K562 (cell line): ENCODE data around the gene GSX2. TPM values are rescaled to one million over a fixed set of nuclear protein-coding genes. Genes with fewer than 3 reads are reported as not detected.

Experiments used
- ATAC-seq: fragments of 200-7000 bp; cut with Tn5 transposase; 3 replicates; pipeline ENCODE4 v1.9.1; 2020; ENCODE audit warnings: moderate library complexity
- BruUV-seq: library from RNA; stranded (reverse); fragments of 400-500 nt; replicated peaks from 2 replicates; lab custom pipeline; 2021; lab: Mats Ljungman, UMichigan
- CTCF ChIA-PET: fragments of 300-600 bp; formaldehyde crosslinking; extraction: SDS; loops from one replicate; lab custom pipeline; 2021; ENCODE audit warnings: low intra/inter-chr PET ratio; lab: Yijun Ruan, JAX
- POLR2A ChIA-PET: fragments of 300-600, 350-650 bp; sonication (Branson Sonifier 250); formaldehyde crosslinking; extraction: SDS; loops from one replicate; lab custom pipeline; 2021; ENCODE audit warnings: antibody characterized with exemption, inconsistent platforms; lab: Yijun Ruan, JAX
- DNase-seq, 4 experiments: peaks; one replicate each; pipeline versions ENCODE4 v3.0.0 to v3.0.0-alpha.2; 2011 to 2018; ENCODE audit warnings: low spot score in 3 of 4, mixed read lengths in 3 of 4; ENCODE audit errors: extremely low read depth in 1 of 4
- FAIRE-seq: peaks from 2 replicates; lab custom pipeline; 2011; peaks lifted over from hg19 to GRCh38; lab: Jason Lieb, UNC
- H2AFZ ChIP-seq: 2 replicates; pipeline ENCODE4 v1.6.0; 2011; ENCODE audit warnings: low read depth, low read length, control low read depth, inconsistent platforms
- H3K27ac ChIP-seq: fragments of 200-600 bp; 3 replicates; pipeline ENCODE4 v1.8.0; 2011; ENCODE audit warnings: low read depth, mild to moderate bottlenecking, control low read depth, inconsistent platforms, low read length, moderate library complexity, mixed read lengths; ENCODE audit errors: extremely low read depth
- H3K27me3 ChIP-seq, 2 experiments: fragments of 300-600 bp in 1 of 2; 2 replicates in 1 of 2; 3 replicates in 1 of 2; pipeline versions ENCODE4 v1.6.0 to v1.8.0; 2011; ENCODE audit warnings: inconsistent platforms in 2 of 2, low read length in 2 of 2, mild to moderate bottlenecking in 1 of 2, mixed read lengths in 1 of 2, moderate library complexity in 1 of 2; ENCODE audit not compliant: control insufficient read depth in 2 of 2, insufficient read depth in 2 of 2
- H3K36me3 ChIP-seq: fragments of 300-600 bp; 3 replicates; pipeline ENCODE4 v1.8.0; 2011; ENCODE audit warnings: mild to moderate bottlenecking, low read length, inconsistent platforms; ENCODE audit not compliant: control insufficient read depth, insufficient read depth
- H3K4me1 ChIP-seq, 2 experiments: fragments of 200-600 bp in 1 of 2; replicated peaks in 1 of 2; 2 replicates in 1 of 2; 3 replicates in 1 of 2; pipeline versions ENCODE4 v1.5.1 to v1.8.0; 2011; ENCODE audit warnings: inconsistent platforms in 2 of 2, low read length in 2 of 2, mild to moderate bottlenecking in 1 of 2, mixed read lengths in 1 of 2, moderate library complexity in 1 of 2; ENCODE audit not compliant: control insufficient read depth in 2 of 2, insufficient read depth in 2 of 2
- H3K4me2 ChIP-seq: 2 replicates; pipeline ENCODE4 v1.6.1; 2011; ENCODE audit warnings: low read length, control low read depth, inconsistent platforms, mixed read lengths; ENCODE audit not compliant: insufficient read depth
- H3K4me3 ChIP-seq: fragments of 200-600 bp; sonication (generic), shearing (Covaris generic); 2 replicates; pipeline ENCODE4 v1.5.1; 2016; ENCODE audit warnings: control low read depth, inconsistent platforms
- H3K79me2 ChIP-seq: fragments of 200-600 bp; 3 replicates; pipeline ENCODE4 v1.8.0; 2011; ENCODE audit warnings: low read length, inconsistent platforms; ENCODE audit not compliant: control insufficient read depth, insufficient read depth
- H3K9ac ChIP-seq, 2 experiments: 2 replicates each; pipeline versions ENCODE4 v1.6.0 to v1.6.1; 2011; ENCODE audit warnings: low read depth in 2 of 2, low read length in 2 of 2, control low read depth in 1 of 2, inconsistent platforms in 1 of 2, mild to moderate bottlenecking in 1 of 2, mixed read lengths in 1 of 2; ENCODE audit not compliant: insufficient read depth in 1 of 2
- H3K9me1 ChIP-seq: one replicate; pipeline ENCODE4 v1.6.0; 2011; ENCODE audit warnings: inconsistent platforms, mild to moderate bottlenecking, low read length, moderate library complexity; ENCODE audit not compliant: control insufficient read depth, insufficient read depth
- H3K9me3 ChIP-seq: replicated peaks from 2 replicates; pipeline ENCODE4 v1.5.1; 2011; ENCODE audit warnings: low read depth, low read length, inconsistent platforms; ENCODE audit not compliant: control insufficient read depth, insufficient read depth
- H4K20me1 ChIP-seq: replicated peaks from 2 replicates; pipeline ENCODE4 v1.6.1; 2011; ENCODE audit warnings: low read length, inconsistent platforms, mixed read lengths; ENCODE audit not compliant: control insufficient read depth, insufficient read depth
- BACH1 ChIP-seq: fragments of 200-800 bp; sonication (Bioruptor generic); IDR thresholded peaks from 2 replicates; pipeline ENCODE4 v1.6.1; 2016; ENCODE audit warnings: missing genetic modification characterization, missing compliant biosample characterization
- BRD9 ChIP-seq: fragments of 450-650 bp; IDR thresholded peaks from 2 replicates; pipeline ENCODE4 v1.6.1; 2018; ENCODE audit warnings: low read depth; ENCODE audit not compliant: partially characterized antibody
- CC2D1A ChIP-seq: fragments of 450-650 bp; IDR thresholded peaks from 2 replicates; pipeline ENCODE4 v1.6.1; 2017; ENCODE audit warnings: mild to moderate bottlenecking
- ELK1 ChIP-seq: sonication (generic); formaldehyde crosslinking; IDR thresholded peaks from 2 replicates; pipeline ENCODE4 v1.8.1; 2022; ENCODE audit warnings: missing genetic modification reagents
- KLF16 ChIP-seq: IDR thresholded peaks from 2 replicates; pipeline ENCODE4 v1.6.1; 2016; ENCODE audit warnings: antibody characterized with exemption
- MEF2A ChIP-seq: IDR thresholded peaks from 2 replicates; pipeline ENCODE4 v1.6.1; 2011; ENCODE audit warnings: low read depth, mild to moderate bottlenecking, low read length, moderate library complexity; ENCODE audit not compliant: control insufficient read depth
- RBM25 ChIP-seq: fragments of 200-400 bp; formaldehyde crosslinking; IDR thresholded peaks from 2 replicates; pipeline ENCODE4 v1.6.1; 2018; ENCODE audit warnings: low read length, low read depth, moderate library complexity; ENCODE audit not compliant: severe bottlenecking
- SMAD3 ChIP-seq: fragments of 450-650 bp; formaldehyde crosslinking; conservative IDR thresholded peaks from 2 replicates; pipeline ENCODE4 v1.4.0; 2020; ENCODE audit warnings: mild to moderate bottlenecking
- ZBTB1 ChIP-seq: sonication (generic); formaldehyde crosslinking; IDR thresholded peaks from 2 replicates; pipeline ENCODE4 v1.8.1; 2023; ENCODE audit warnings: missing genetic modification reagents, low read depth, mild to moderate bottlenecking, borderline replicate concordance
- ZNF121 ChIP-seq: sonication (generic); formaldehyde crosslinking; conservative IDR thresholded peaks from 2 replicates; pipeline ENCODE4 v1.8.0; 2022; ENCODE audit warnings: missing genetic modification reagents
- ZNF518B ChIP-seq: fragments of 250-450 bp; sonication (Bioruptor Pico); IDR thresholded peaks from 2 replicates; pipeline ENCODE4 v1.5.0; 2021; ENCODE audit warnings: mild to moderate bottlenecking, moderate library complexity
- ZNF717 ChIP-seq: fragments of 250-450 bp; sonication (Bioruptor Pico); IDR thresholded peaks from 2 replicates; pipeline ENCODE4 v1.5.0; 2021
- ZNF785 ChIP-seq: fragments of 250-450 bp; sonication (Bioruptor Pico); IDR thresholded peaks from 2 replicates; pipeline ENCODE4 v1.4.0; 2020; ENCODE audit warnings: mild to moderate bottlenecking
- WGBS: fragments of 100-300 bp; shearing (Covaris generic); methylation state at CpG from one replicate; pipeline ENCODE4 v1.1.6; 2016; ENCODE audit warnings: low coverage, mixed read lengths; ENCODE audit not compliant: insufficient coverage; ENCODE audit errors: missing lambda C conversion rate; 5-methylcytosine and 5-hydroxymethylcytosine counted together
- in situ Hi-C: fragments of 300-500 bp; cut with MboI; formaldehyde crosslinking; loops from 4 replicates; pipeline ENCODE4 v1.15.0; 2018; ENCODE audit warnings: inconsistent platforms, mixed read lengths
- intact Hi-C: fragments of 100-400 bp; cut with micrococcal nuclease; formaldehyde crosslinking; loops from 2 replicates; pipeline ENCODE4 v1.14.2; 2022
- polyA plus RNA-seq, 8 experiments: library from polyadenylated mRNA; depleted of rRNA in 4 of 8; stranded (reverse) in 5 of 8; unstranded in 3 of 8; fragments of >200 nt; fragmentation: Nextera tagmentation in 2 of 8; fragmentation: Illumina TruSeq in 1 of 8; extraction: Ambion mirVana in 2 of 8; extraction: Trizol in 1 of 8; gene quantifications; 2 replicates each; pipeline versions ENCODE4 v1.2.1 to v1.2.3, GENCODE V29; 2011 to 2014; ENCODE audit warnings: inconsistent platforms in 1 of 8, missing spikeins in 1 of 8
- total RNA-seq, 7 experiments: library from RNA; depleted of rRNA in 6 of 7; stranded (reverse); fragments of >200 nt in 6 of 7; fragmentation: Illumina TruSeq in 2 of 7; extraction: Trizol in 2 of 7; gene quantifications; 2 replicates each; pipeline versions ENCODE4 v1.2.1 to v1.2.3, GENCODE V29; 2011 to 2021; ENCODE audit warnings: low replicate concordance in 1 of 7
- TF ChIP-seq, protein P1 (sequence below): fragments of 450-650 bp; formaldehyde crosslinking; IDR thresholded peaks from 2 replicates; pipeline ENCODE4 v1.4.0; 2020; ENCODE audit warnings: mild to moderate bottlenecking, moderate library complexity

Gene GSX2
- total and polyA plus RNA-seq, 9 of the 15 experiments (the other 6 are each of a cell fraction or from before 2014, with no cell fraction given), result not detected

DNA sequence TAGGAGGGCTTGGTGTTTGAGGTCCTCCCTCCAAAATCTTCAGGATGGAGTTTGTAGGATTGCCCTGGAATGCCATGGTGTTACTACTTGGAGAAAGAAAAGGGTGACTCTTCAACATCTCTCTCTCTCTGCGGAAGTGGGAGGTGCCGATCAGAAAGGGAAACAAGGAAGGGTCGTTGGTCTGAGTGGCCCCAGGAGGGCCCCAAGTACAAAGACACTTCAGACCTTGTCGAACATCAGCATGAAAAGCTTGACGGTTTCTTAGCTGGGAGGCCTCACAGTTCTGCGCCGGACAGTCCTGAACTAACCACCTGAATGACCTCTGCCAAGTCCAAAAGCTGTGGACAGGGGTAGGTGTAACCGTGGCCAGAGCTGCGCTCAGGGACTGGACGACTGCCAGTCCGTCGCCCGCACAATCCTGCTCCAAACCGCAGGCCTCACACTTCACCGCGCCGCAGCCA, 646 bp upstream of the GSX2 start:
- in situ Hi-C loops, result no loop called here
- FAIRE-seq (no peak), ATAC-seq (no peak), DNase-seq (no peak)
- no peak overlapping the region for H3K27ac ChIP-seq
- ChIA-PET POLR2A (interaction anchor here (1.3 kb wide), 1 partner anchor 34 kb away, joined by 3 read pairs; no protein-coding TSS in a partner anchor), CTCF (no interaction called here)
- H3K9ac ChIP-seq, result no peak overlapping the region
- intact Hi-C loops, result loop anchor here (5.0 kb wide), 1 partner anchor 167 kb away; no protein-coding TSS in a partner anchor
- no peak overlapping the region for H2AFZ ChIP-seq
- TF ChIP-seq ELK1 (CRISPR knock-in tag) (no peak), ZNF518B (CRISPR knock-in tag) (no peak), BRD9 (no peak), ZBTB1 (CRISPR knock-in tag) (no peak), ZNF121 (CRISPR knock-in tag) (no peak), SMAD3 (CRISPR knock-in tag) (no peak), BACH1 (tag) (no peak), ZNF717 (CRISPR knock-in tag) (no peak), KLF16 (no peak), RBM25 (no peak), CC2D1A (no peak), MEF2A (no peak), ZNF785 (no peak)
- TF ChIP-seq, protein P1, sequence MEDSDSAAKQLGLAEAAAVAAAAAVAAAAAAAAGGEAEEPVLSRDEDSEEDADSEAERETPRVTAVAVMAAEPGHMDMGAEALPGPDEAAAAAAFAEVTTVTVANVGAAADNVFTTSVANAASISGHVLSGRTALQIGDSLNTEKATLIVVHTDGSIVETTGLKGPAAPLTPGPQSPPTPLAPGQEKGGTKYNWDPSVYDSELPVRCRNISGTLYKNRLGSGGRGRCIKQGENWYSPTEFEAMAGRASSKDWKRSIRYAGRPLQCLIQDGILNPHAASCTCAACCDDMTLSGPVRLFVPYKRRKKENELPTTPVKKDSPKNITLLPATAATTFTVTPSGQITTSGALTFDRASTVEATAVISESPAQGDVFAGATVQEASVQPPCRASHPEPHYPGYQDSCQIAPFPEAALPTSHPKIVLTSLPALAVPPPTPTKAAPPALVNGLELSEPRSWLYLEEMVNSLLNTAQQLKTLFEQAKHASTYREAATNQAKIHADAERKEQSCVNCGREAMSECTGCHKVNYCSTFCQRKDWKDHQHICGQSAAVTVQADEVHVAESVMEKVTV (CRISPR knock-in tag), result no peak
- H3K9me1 ChIP-seq, result no peaks in the 10 kb centered on the region
- no peaks in the 10 kb centered on the region for H3K79me2 ChIP-seq
- 4% methylated on average over 17 of the region's 17 CpGs for WGBS
- BruUV-seq, result no TSS peak
- no peak overlapping the region for H3K4me3 ChIP-seq
- H3K4me2 ChIP-seq, result no peak overlapping the region
- H3K27me3 ChIP-seq, result peaks cover 65 to 78% of the 10 kb centered on the region in 2 experiments
- no peaks in the 10 kb centered on the region for H3K9me3 ChIP-seq
- H3K36me3 ChIP-seq, result no peaks in the 10 kb centered on the region
- H3K4me1 ChIP-seq, result peaks cover 0 to 7% of the 10 kb centered on the region in 2 experiments; a peak in 2 of 5 replicates
- no peaks in the 10 kb centered on the region; the same call in 1 of the 2 replicates for H4K20me1 ChIP-seq
